HEK293 (cell line): ENCODE measurements around the gene NUP153.

Experiments
- CTCF ChIP-seq: fragments of 450-650 bp; formaldehyde crosslinking; IDR thresholded peaks from 2 replicates; pipeline ENCODE4 v1.5.1; 2016; ENCODE audit warnings: missing biosample characterization, missing genetic modification characterization
- KLF1 ChIP-seq: fragments of 450-650 bp; formaldehyde crosslinking; IDR thresholded peaks from 2 replicates; pipeline ENCODE4 v1.5.1; 2016; ENCODE audit warnings: missing biosample characterization, missing genetic modification characterization
- ZBTB44 ChIP-seq: fragments of 450-650 bp; IDR thresholded peaks from 2 replicates; pipeline ENCODE4 v1.5.1; 2018; ENCODE audit warnings: missing biosample characterization, mild to moderate bottlenecking, missing genetic modification characterization
- ZNF121 ChIP-seq: fragments of 450-650 bp; formaldehyde crosslinking; IDR thresholded peaks from 2 replicates; pipeline ENCODE4 v1.5.1; 2016; ENCODE audit warnings: missing biosample characterization, missing genetic modification characterization
- ZNF521 ChIP-seq: fragments of 450-650 bp; formaldehyde crosslinking; IDR thresholded peaks from 2 replicates; pipeline ENCODE4 v1.5.1; 2017; ENCODE audit warnings: missing biosample characterization, mild to moderate bottlenecking, missing genetic modification characterization
- ZNF571 ChIP-seq: fragments of 450-650 bp; formaldehyde crosslinking; IDR thresholded peaks from 2 replicates; pipeline ENCODE4 v1.5.0; 2017; ENCODE audit warnings: missing biosample characterization, missing genetic modification characterization
- ZNF621 ChIP-seq: fragments of 450-650 bp; formaldehyde crosslinking; IDR thresholded peaks from 2 replicates; pipeline ENCODE4 v1.5.1; 2017; ENCODE audit warnings: missing biosample characterization, missing genetic modification characterization

GRCh38 chr6:17673543-17674254, 33.0 kb downstream of the NUP153 start:
- TF ChIP-seq ZNF521 (no peak), KLF1 (no peak), ZNF621 (tag by site-specific recombination) (no peak), ZNF571 (tag by site-specific recombination) (no peak), ZBTB44 (tag by site-specific recombination) (no peak), ZNF121 (tag by site-specific recombination) (no peak), CTCF (tag by site-specific recombination) (no peak)
